HCT116 (cell line): ENCODE results near the gene DYNC2H1.

Experiments used
- CTCF ChIP-seq, 3 experiments: fragments of 200-600 bp in 1 of 3; sonication (generic) in 1 of 3; IDR thresholded peaks in 2 of 3; conservative IDR thresholded peaks in 1 of 3; 2 replicates each; pipeline ENCODE4 v1.5.1; 2012 to 2017; ENCODE audit warnings: low read depth in 2 of 3, low read length in 2 of 3, antibody characterized with exemption in 1 of 3, borderline replicate concordance in 1 of 3, control low read depth in 1 of 3, mild to moderate bottlenecking in 1 of 3, mixed read lengths in 1 of 3, mixed run types in 1 of 3, moderate library complexity in 1 of 3; ENCODE audit not compliant: insufficient read depth in 1 of 3
- EZH2 ChIP-seq: fragments of 200-600 bp; sonication (generic); IDR thresholded peaks from 2 replicates; pipeline ENCODE4 v1.6.1; 2017; ENCODE audit warnings: antibody characterized with exemption, mixed run types
- MAX ChIP-seq: IDR thresholded peaks from 2 replicates; pipeline ENCODE4 v1.6.1; 2012
- SP1 ChIP-seq: IDR thresholded peaks from 2 replicates; pipeline ENCODE4 v1.6.1; 2012; ENCODE audit warnings: low read depth

- TF ChIP-seq CTCF (IDR thresholded peaks at IDR 0.05 in 2 of 3, conservative IDR thresholded peaks at IDR 0.05 in 1 of 3; ENCODE audit: borderline replicate concordance in 1 of 3, insufficient read depth in 1 of 3, low read depth in 2 of 3, low read length in 2 of 3) (no peak), MAX (no peak), EZH2 (no peak), SP1 (no peak)
Measured at GRCh38 chr11:103109818-103110388, 677 bp downstream of the DYNC2H1 start.
